Measurements from ENCODE around the gene CIPC. TPM values are rescaled to one million over a fixed set of nuclear protein-coding genes. Genes with fewer than 3 reads are reported as not detected.

CIPC gene
- total and polyA plus RNA-seq, 2 of the 4 experiments (the other 2 are of a cell fraction) = 6.6 to 12.9 TPM

- Histone ChIP-seq H3K56ac (ENCODE audit: extremely low read depth, insufficient read depth, low read length) (no peak overlapping the region), H4K5ac (ENCODE audit: low read depth, low read length) (no peak overlapping the region), H4K91ac (ENCODE audit: insufficient read depth, low read depth, low read length) (no peak overlapping the region), H3K4me2 (ENCODE audit: low read depth, low read length) (no peak overlapping the region), H2AK5ac (ENCODE audit: low read depth, low read length) (0 out of 2 replicates have a peak overlapping the region, but pooled peaks have one; percentile 10), H2BK5ac (ENCODE audit: low read depth, low read length, poor library complexity, severe bottlenecking) (no peak overlapping the region), H3K9me3 (ENCODE audit: control insufficient read depth, insufficient read depth, low read length) (peaks cover 4% of the 10 kb centered on the region; the same call in 1 of the 2 replicates), H3K4me1 (ENCODE audit: control insufficient read depth, insufficient read depth, low read length) (peaks cover 7% of the 10 kb centered on the region), H3K9ac (ENCODE audit: low read depth, low read length) (no peak overlapping the region), H3K79me1 (ENCODE audit: low read depth in 1 of 2, low read length in 2 of 2) (no peaks in the 10 kb centered on the region), H4K8ac (ENCODE audit: low read depth in 2 of 2, low read length in 2 of 2) (peak overlapping the region in 1 of 2 experiments; percentile 70; a peak in 2 of 4 replicates), H2BK15ac (ENCODE audit: low read depth, low read length) (no peak overlapping the region; the same call in 2 of the 3 replicates), H4K20me1 (ENCODE audit: insufficient read depth, low read length) (no peaks in the 10 kb centered on the region), H2BK120ac (ENCODE audit: low read depth, low read length) (peak overlapping the region; percentile 49; the same call in 1 of the 2 replicates), H3K4ac (ENCODE audit: low read depth, low read length) (peak overlapping the region; percentile 26), H3K14ac (replicated peaks; ENCODE audit: low read depth, low read length) (no peak overlapping the region; the same call in 1 of the 2 replicates), H3K18ac (ENCODE audit: low read depth, low read length) (no peak overlapping the region), H3K27me3 (ENCODE audit: control insufficient read depth, insufficient read depth, low read length) (no peaks in the 10 kb centered on the region), H3K36me3 (ENCODE audit: control insufficient read depth, insufficient read depth, low read length) (no peaks in the 10 kb centered on the region), H2AK9ac (replicated peaks; ENCODE audit: low read depth, low read length, poor library complexity) (no peak overlapping the region), H3K23ac (ENCODE audit: low read depth, low read length) (no peak overlapping the region), H2AFZ (replicated peaks; ENCODE audit: low read length, poor library complexity) (peak overlapping the region; percentile 76), H3K4me3 (ENCODE audit: insufficient read depth, low read depth, low read length) (no peak overlapping the region), H3K27ac (ENCODE audit: insufficient read depth, low read length) (no peak overlapping the region), H2BK20ac (ENCODE audit: low read depth, low read length) (no peak overlapping the region), H3K9me1 (ENCODE audit: insufficient read depth, low read length) (no peaks in the 10 kb centered on the region)
- intact Hi-C loops (cut with micrococcal nuclease) (no loop called here), in situ Hi-C loops (cut with MboI; ENCODE audit: low sequenced_read_pairs) (loop anchor here (25.0 kb wide), 1 partner anchor 1072 kb away; the partner anchor contains the start of genes IFT43 and TGFB3), dilution Hi-C loops (cut with HindIII; ENCODE audit: low sequenced_read_pairs, unreplicated experiment) (no loop called here)
- DNase-seq (peak; percentile 91), ATAC-seq (ENCODE audit: low read depth) (peak; percentile 95)
- ChIA-PET CTCF (interaction anchor here (0.8 to 3.4 kb wide), 5 partner anchors 11 to 183 kb away, joined by 3 to 15 read pairs (median 5); no protein-coding TSS in a partner anchor), POLR2A (ENCODE audit: unreplicated experiment) (interaction anchor here (0.8 to 1.0 kb wide), 4 partner anchors 17 to 98 kb away, joined by 3 to 9 read pairs (median 3); no protein-coding TSS in a partner anchor)
- BruUV-seq (replicated peaks) = no TSS peak
- whole genome bisulfite sequencing, 2 experiments (ENCODE audit: extremely low coverage in 2 of 2, insufficient read length in 1 of 2) = no CpG with 5 or more reads among the region's 12 CpGs
- TF ChIP-seq CHD1 (IDR thresholded peaks at IDR 0.05; ENCODE audit: low read depth, low read length) = no peak
- peak; percentile 39 for TF ChIP-seq SMC3 (IDR thresholded peaks at IDR 0.05; ENCODE audit: low read depth, low read length)
- TF ChIP-seq MXI1 (IDR thresholded peaks at IDR 0.05; ENCODE audit: borderline replicate concordance, low read depth, low read length) = peak; percentile 84; the same call in 1 of the 2 replicates
- TF ChIP-seq CTCF (conservative IDR thresholded peaks at IDR 0.05; ENCODE audit: low read depth, low read length) = peak; percentile 36
- TF ChIP-seq MAZ (IDR thresholded peaks at IDR 0.05; ENCODE audit: borderline replicate concordance, low read depth, low read length) = peak; percentile 64; the same call in 1 of the 2 replicates
- peak; percentile 46 for TF ChIP-seq RAD21 (IDR thresholded peaks at IDR 0.05; ENCODE audit: low read length)
- no peak for TF ChIP-seq POLR2A (IDR thresholded peaks at IDR 0.05; ENCODE audit: low read depth, low read length)
- TF ChIP-seq NFE2L2 (IDR thresholded peaks at IDR 0.05; ENCODE audit: low read depth, low read length) = peak; percentile 13; the same call in 1 of the 2 replicates
- TF ChIP-seq CEBPB (IDR thresholded peaks at IDR 0.05; ENCODE audit: low read depth, low read length) = peak; percentile 22; the same call in 1 of the 2 replicates
- peak; percentile 72 for TF ChIP-seq RCOR1 (IDR thresholded peaks at IDR 0.05; ENCODE audit: insufficient replicate concordance, low read length)
- peak; percentile 42; the same call in 1 of the 2 replicates for TF ChIP-seq USF2 (IDR thresholded peaks at IDR 0.05; ENCODE audit: low read depth, low read length)
- no peak for TF ChIP-seq ELK1 (IDR thresholded peaks at IDR 0.05; ENCODE audit: borderline replicate concordance, low read depth, low read length)
- TF ChIP-seq FOS (IDR thresholded peaks at IDR 0.05; ENCODE audit: low read depth, low read length) = peak; percentile 65; the same call in 1 of the 2 replicates
These were observed 38.7 kb upstream of the CIPC start for GRCh38 chr14:77059276-77059915.

All from IMR-90 (cell line).